ENCODE results near the gene TTLL10. TPM values are rescaled to one million over a fixed set of nuclear protein-coding genes. Genes with fewer than 3 reads are reported as not detected.

TTLL10 gene
- total and polyA plus RNA-seq, 2 experiments from 2014 or later = 0.45 TPM; not detected in 1

GRCh38 chr1:1216770-1217620, 43.3 kb downstream of the TTLL10 start:
- H2AFZ ChIP-seq = no peak overlapping the region
- H3K4me2 ChIP-seq = no peak overlapping the region
- no peak overlapping the region for H3K4me3 ChIP-seq
- TF ChIP-seq ZNF114 (CRISPR knock-in tag; IDR thresholded peaks at IDR 0.05) (no peak), ZNF462 (CRISPR knock-in tag; IDR thresholded peaks at IDR 0.05) (no peak), POLR2AphosphoS5 (IDR thresholded peaks at IDR 0.05; ENCODE audit: low read depth) (no peak), STAT1 (IDR thresholded peaks at IDR 0.05; ENCODE audit: unreplicated experiment) (no peak), CREB1 (CRISPR knock-in tag; IDR thresholded peaks at IDR 0.05; ENCODE audit: low read depth) (no peak), EZH2 (IDR thresholded peaks at IDR 0.05; ENCODE audit: low read depth, unreplicated experiment) (no peak), ZNF331 (CRISPR knock-in tag; IDR thresholded peaks at IDR 0.05; ENCODE audit: low read depth) (no peak), JUNB (IDR thresholded peaks at IDR 0.05; ENCODE audit: unreplicated experiment) (no peak), REST (IDR thresholded peaks at IDR 0.05; ENCODE audit: unreplicated experiment) (no peak), ETS1 (IDR thresholded peaks at IDR 0.05) (no peak), CTCF (conservative IDR thresholded peaks at IDR 0.05; ENCODE audit: low read depth in 2 of 2) (no peak), EZH2phosphoT487 (IDR thresholded peaks at IDR 0.05; ENCODE audit: unreplicated experiment) (no peak)
- no peak overlapping the region for H3K27ac Mint-ChIP-seq
- H3K9me2 ChIP-seq (ENCODE audit: insufficient read depth) = no peaks in the 10 kb centered on the region
- H3K79me2 ChIP-seq (replicated peaks; ENCODE audit: insufficient read depth) = no peaks in the 10 kb centered on the region
- H3K36me3 Mint-ChIP-seq (ENCODE audit: low read depth) = peaks cover 22% of the 10 kb centered on the region
- H3K27me3 ChIP-seq (ENCODE audit: insufficient read depth) = no peaks in the 10 kb centered on the region
- no peak for DNase-seq (ENCODE audit: low spot score)
- H3K4me3 Mint-ChIP-seq = no peak overlapping the region; the same call in 2 of the 3 replicates
- H3K36me3 ChIP-seq (ENCODE audit: insufficient read depth) = peaks cover 4% of the 10 kb centered on the region; the same call in 1 of the 2 replicates
- no peak overlapping the region for H3K27ac ChIP-seq (ENCODE audit: low read depth)
- no peaks in the 10 kb centered on the region for H3K4me1 ChIP-seq (ENCODE audit: insufficient read depth)
- H3K4me1 Mint-ChIP-seq = no peaks in the 10 kb centered on the region
- H3K27me3 Mint-ChIP-seq (ENCODE audit: insufficient read depth, low read depth, poor library complexity) = peaks cover 10% of the 10 kb centered on the region
- no peak for ATAC-seq
- no peaks in the 10 kb centered on the region for H3F3A ChIP-seq (replicated peaks; ENCODE audit: low read depth)
- H3K9me3 Mint-ChIP-seq = no peaks in the 10 kb centered on the region
- no peaks in the 10 kb centered on the region; the same call in 1 of the 2 replicates for H4K20me1 ChIP-seq (replicated peaks; ENCODE audit: insufficient read depth)

Measured in GM23338 (cell line).